Ishikawa (cell line): Measurements from ENCODE around the gene EEPD1.

ENCODE experiments used
- CEBPB ChIP-seq: IDR thresholded peaks from 2 replicates; pipeline ENCODE4 v1.6.1; 2012
- CREB1 ChIP-seq: IDR thresholded peaks from 2 replicates; pipeline ENCODE4 v1.6.1; 2012; ENCODE audit warnings: low read depth
- EGR1 ChIP-seq: IDR thresholded peaks from 2 replicates; pipeline ENCODE4 v1.6.1; 2012
- EP300 ChIP-seq: IDR thresholded peaks from 2 replicates; pipeline ENCODE4 v1.6.1; 2012; ENCODE audit warnings: borderline replicate concordance
- FOXM1 ChIP-seq: IDR thresholded peaks from 2 replicates; pipeline ENCODE4 v1.6.1; 2012; ENCODE audit warnings: low read depth, borderline replicate concordance
- MAX ChIP-seq: IDR thresholded peaks from 2 replicates; pipeline ENCODE4 v1.6.1; 2012
- NFIC ChIP-seq: IDR thresholded peaks from 2 replicates; pipeline ENCODE4 v1.6.1; 2012
- RAD21 ChIP-seq: IDR thresholded peaks from 2 replicates; pipeline ENCODE4 v1.6.1; 2012; ENCODE audit warnings: low read depth
- REST ChIP-seq: IDR thresholded peaks from 2 replicates; pipeline ENCODE4 v1.6.1; 2012; ENCODE audit warnings: low read depth, mild to moderate bottlenecking
- TAF1 ChIP-seq: IDR thresholded peaks from 2 replicates; pipeline ENCODE4 v1.6.1; 2012; ENCODE audit warnings: low read depth, mild to moderate bottlenecking
- TCF12 ChIP-seq: IDR thresholded peaks from 2 replicates; pipeline ENCODE4 v1.6.1; 2012; ENCODE audit warnings: low read depth
- TEAD4 ChIP-seq: IDR thresholded peaks from 2 replicates; pipeline ENCODE4 v1.6.1; 2012
- USF1 ChIP-seq: IDR thresholded peaks from 2 replicates; pipeline ENCODE4 v1.6.1; 2012
- YY1 ChIP-seq: IDR thresholded peaks from 2 replicates; pipeline ENCODE4 v1.6.1; 2012; ENCODE audit warnings: low read depth
- ZBTB7A ChIP-seq: IDR thresholded peaks from 2 replicates; pipeline ENCODE4 v1.6.1; 2012; ENCODE audit warnings: low read depth

Gene EEPD1

GRCh38 chr7:36132012-36132411 lies 21.0 kb upstream of the EEPD1 start:
- no peak for TF ChIP-seq FOXM1
- TF ChIP-seq RAD21, result peak; percentile 20; the same call in 1 of the 2 replicates

GRCh38 chr7:36135700-36136099 lies 17.4 kb upstream of the EEPD1 start:
- TF ChIP-seq EP300 (no peak), TAF1 (no peak), NFIC (no peak), CEBPB (no peak), YY1 (no peak), CREB1 (no peak), TCF12 (no peak)

GRCh38 chr7:36137258-36137657 lies 15.8 kb upstream of the EEPD1 start:
- TF ChIP-seq ZBTB7A (no peak), USF1 (no peak), TAF1 (no peak), TEAD4 (no peak), TCF12 (no peak), NFIC (no peak), MAX (no peak)

GRCh38 chr7:36137754-36138153 lies 15.3 kb upstream of the EEPD1 start:
- TF ChIP-seq TEAD4 (no peak), YY1 (no peak), MAX (no peak), TAF1 (no peak), CREB1 (no peak), ZBTB7A (no peak), EP300 (no peak), TCF12 (no peak), EGR1 (no peak)

- TF ChIP-seq ZBTB7A (no peak), CEBPB (no peak), RAD21 (no peak), USF1 (no peak), FOXM1 (no peak), NFIC (no peak), YY1 (no peak), TEAD4 (no peak), TAF1 (no peak), EGR1 (no peak), REST (no peak), CREB1 (no peak)
Observed at GRCh38 chr7:36138209-36138608, 14.8 kb upstream of the EEPD1 start.

GRCh38 chr7:36141351-36141750 lies 11.7 kb upstream of the EEPD1 start:
- TF ChIP-seq ZBTB7A (no peak), REST (no peak), EP300 (no peak), NFIC (no peak), TCF12 (no peak), RAD21 (no peak), TAF1 (no peak), EGR1 (no peak), CEBPB (no peak), YY1 (no peak), CREB1 (no peak), MAX (no peak)

- TF ChIP-seq REST (no peak), EGR1 (no peak), USF1 (no peak)
Observed at GRCh38 chr7:36141850-36142249, 11.2 kb upstream of the EEPD1 start.
